K562 (cell line): Measurements from ENCODE around the gene HDAC7. TPM values are rescaled to one million over a fixed set of nuclear protein-coding genes. Genes with fewer than 3 reads are reported as not detected.

Source experiments
- ATAC-seq: fragments of 200-7000 bp; cut with Tn5 transposase; 3 replicates; pipeline ENCODE4 v1.9.1; 2020; ENCODE audit warnings: moderate library complexity
- BruUV-seq: library from RNA; stranded (reverse); fragments of 400-500 nt; replicated peaks from 2 replicates; lab custom pipeline; 2021; lab: Mats Ljungman, UMichigan
- CTCF ChIA-PET: fragments of 300-600 bp; formaldehyde crosslinking; extraction: SDS; loops from one replicate; lab custom pipeline; 2021; ENCODE audit warnings: low intra/inter-chr PET ratio; lab: Yijun Ruan, JAX
- POLR2A ChIA-PET: fragments of 300-600, 350-650 bp; sonication (Branson Sonifier 250); formaldehyde crosslinking; extraction: SDS; loops from one replicate; lab custom pipeline; 2021; ENCODE audit warnings: antibody characterized with exemption, inconsistent platforms; lab: Yijun Ruan, JAX
- DNase-seq, 4 experiments: peaks; one replicate each; pipeline versions ENCODE4 v3.0.0 to v3.0.0-alpha.2; 2011 to 2018; ENCODE audit warnings: low spot score in 3 of 4, mixed read lengths in 3 of 4; ENCODE audit errors: extremely low read depth in 1 of 4
- FAIRE-seq: peaks from 2 replicates; lab custom pipeline; 2011; peaks lifted over from hg19 to GRCh38; lab: Jason Lieb, UNC
- H2AFZ ChIP-seq: 2 replicates; pipeline ENCODE4 v1.6.0; 2011; ENCODE audit warnings: low read depth, low read length, control low read depth, inconsistent platforms
- H3K27ac ChIP-seq: fragments of 200-600 bp; 3 replicates; pipeline ENCODE4 v1.8.0; 2011; ENCODE audit warnings: low read depth, mild to moderate bottlenecking, control low read depth, inconsistent platforms, low read length, moderate library complexity, mixed read lengths; ENCODE audit errors: extremely low read depth
- H3K27me3 ChIP-seq, 2 experiments: fragments of 300-600 bp in 1 of 2; 2 replicates in 1 of 2; 3 replicates in 1 of 2; pipeline versions ENCODE4 v1.6.0 to v1.8.0; 2011; ENCODE audit warnings: inconsistent platforms in 2 of 2, low read length in 2 of 2, mild to moderate bottlenecking in 1 of 2, mixed read lengths in 1 of 2, moderate library complexity in 1 of 2; ENCODE audit not compliant: control insufficient read depth in 2 of 2, insufficient read depth in 2 of 2
- H3K36me3 ChIP-seq: fragments of 300-600 bp; 3 replicates; pipeline ENCODE4 v1.8.0; 2011; ENCODE audit warnings: mild to moderate bottlenecking, low read length, inconsistent platforms; ENCODE audit not compliant: control insufficient read depth, insufficient read depth
- H3K4me1 ChIP-seq, 2 experiments: fragments of 200-600 bp in 1 of 2; replicated peaks in 1 of 2; 2 replicates in 1 of 2; 3 replicates in 1 of 2; pipeline versions ENCODE4 v1.5.1 to v1.8.0; 2011; ENCODE audit warnings: inconsistent platforms in 2 of 2, low read length in 2 of 2, mild to moderate bottlenecking in 1 of 2, mixed read lengths in 1 of 2, moderate library complexity in 1 of 2; ENCODE audit not compliant: control insufficient read depth in 2 of 2, insufficient read depth in 2 of 2
- H3K4me2 ChIP-seq: 2 replicates; pipeline ENCODE4 v1.6.1; 2011; ENCODE audit warnings: low read length, control low read depth, inconsistent platforms, mixed read lengths; ENCODE audit not compliant: insufficient read depth
- H3K4me3 ChIP-seq: fragments of 200-600 bp; sonication (generic), shearing (Covaris generic); 2 replicates; pipeline ENCODE4 v1.5.1; 2016; ENCODE audit warnings: control low read depth, inconsistent platforms
- H3K79me2 ChIP-seq: fragments of 200-600 bp; 3 replicates; pipeline ENCODE4 v1.8.0; 2011; ENCODE audit warnings: low read length, inconsistent platforms; ENCODE audit not compliant: control insufficient read depth, insufficient read depth
- H3K9ac ChIP-seq, 2 experiments: 2 replicates each; pipeline versions ENCODE4 v1.6.0 to v1.6.1; 2011; ENCODE audit warnings: low read depth in 2 of 2, low read length in 2 of 2, control low read depth in 1 of 2, inconsistent platforms in 1 of 2, mild to moderate bottlenecking in 1 of 2, mixed read lengths in 1 of 2; ENCODE audit not compliant: insufficient read depth in 1 of 2
- H3K9me1 ChIP-seq: one replicate; pipeline ENCODE4 v1.6.0; 2011; ENCODE audit warnings: inconsistent platforms, mild to moderate bottlenecking, low read length, moderate library complexity; ENCODE audit not compliant: control insufficient read depth, insufficient read depth
- H3K9me3 ChIP-seq: replicated peaks from 2 replicates; pipeline ENCODE4 v1.5.1; 2011; ENCODE audit warnings: low read depth, low read length, inconsistent platforms; ENCODE audit not compliant: control insufficient read depth, insufficient read depth
- H4K20me1 ChIP-seq: replicated peaks from 2 replicates; pipeline ENCODE4 v1.6.1; 2011; ENCODE audit warnings: low read length, inconsistent platforms, mixed read lengths; ENCODE audit not compliant: control insufficient read depth, insufficient read depth
- FOXK2 ChIP-seq, 2 experiments: fragments of 450-650 bp; IDR thresholded peaks in 1 of 2; conservative IDR thresholded peaks in 1 of 2; 2 replicates each; pipeline ENCODE4 v1.6.1; 2016; ENCODE audit warnings: low read depth in 2 of 2, mild to moderate bottlenecking in 1 of 2
- NCOA1 ChIP-seq: fragments of 450-650 bp; IDR thresholded peaks from 2 replicates; pipeline ENCODE4 v1.6.1; 2016; ENCODE audit warnings: low read depth
- NEUROD1 ChIP-seq: fragments of 150-350 bp; IDR thresholded peaks from 2 replicates; pipeline ENCODE4 v1.6.1; 2014; ENCODE audit warnings: borderline replicate concordance, low read length, low read depth; ENCODE audit not compliant: partially characterized antibody
- SETDB1 ChIP-seq: IDR thresholded peaks from one replicate; pipeline ENCODE4 v1.6.1; 2012; ENCODE audit warnings: low read length, control low read depth, inconsistent platforms
- SMC3 ChIP-seq: conservative IDR thresholded peaks from 2 replicates; pipeline ENCODE4 v1.6.1; 2011; ENCODE audit warnings: low read depth, low read length, improper control_type of control experiment; ENCODE audit not compliant: insufficient read depth
- SRSF1 ChIP-seq: fragments of 200-400 bp; formaldehyde crosslinking; IDR thresholded peaks from 2 replicates; pipeline ENCODE4 v1.6.1; 2017; ENCODE audit warnings: mild to moderate bottlenecking, low read depth, low read length, moderate library complexity
- ZNF347 ChIP-seq: fragments of 450-650 bp; formaldehyde crosslinking; IDR thresholded peaks from 2 replicates; pipeline ENCODE4 v1.4.0; 2020; ENCODE audit warnings: low read depth, mild to moderate bottlenecking, moderate library complexity
- WGBS: fragments of 100-300 bp; shearing (Covaris generic); methylation state at CpG from one replicate; pipeline ENCODE4 v1.1.6; 2016; ENCODE audit warnings: low coverage, mixed read lengths; ENCODE audit not compliant: insufficient coverage; ENCODE audit errors: missing lambda C conversion rate; 5-methylcytosine and 5-hydroxymethylcytosine counted together
- in situ Hi-C: fragments of 300-500 bp; cut with MboI; formaldehyde crosslinking; loops from 4 replicates; pipeline ENCODE4 v1.15.0; 2018; ENCODE audit warnings: inconsistent platforms, mixed read lengths
- intact Hi-C: fragments of 100-400 bp; cut with micrococcal nuclease; formaldehyde crosslinking; loops from 2 replicates; pipeline ENCODE4 v1.14.2; 2022
- polyA plus RNA-seq, 8 experiments: library from polyadenylated mRNA; depleted of rRNA in 4 of 8; stranded (reverse) in 5 of 8; unstranded in 3 of 8; fragments of >200 nt; fragmentation: Nextera tagmentation in 2 of 8; fragmentation: Illumina TruSeq in 1 of 8; extraction: Ambion mirVana in 2 of 8; extraction: Trizol in 1 of 8; gene quantifications; 2 replicates each; pipeline versions ENCODE4 v1.2.1 to v1.2.3, GENCODE V29; 2011 to 2014; ENCODE audit warnings: inconsistent platforms in 1 of 8, missing spikeins in 1 of 8
- total RNA-seq, 7 experiments: library from RNA; depleted of rRNA in 6 of 7; stranded (reverse); fragments of >200 nt in 6 of 7; fragmentation: Illumina TruSeq in 2 of 7; extraction: Trizol in 2 of 7; gene quantifications; 2 replicates each; pipeline versions ENCODE4 v1.2.1 to v1.2.3, GENCODE V29; 2011 to 2021; ENCODE audit warnings: low replicate concordance in 1 of 7
- TF ChIP-seq, protein P1 (sequence below): IDR thresholded peaks from 2 replicates; pipeline ENCODE4 v1.6.1; 2016; ENCODE audit warnings: missing genetic modification characterization, missing compliant biosample characterization
- TF ChIP-seq, protein P2 (sequence below): fragments of 450-650 bp; IDR thresholded peaks from 2 replicates; pipeline ENCODE4 v1.6.1; 2017; ENCODE audit warnings: antibody characterized with exemption, mild to moderate bottlenecking

HDAC7 gene
- total and polyA plus RNA-seq, 9 of the 15 experiments (the other 6 are each of a cell fraction or from before 2014, with no cell fraction given), result 2.5 to 129 (median 31.1) TPM

DNA sequence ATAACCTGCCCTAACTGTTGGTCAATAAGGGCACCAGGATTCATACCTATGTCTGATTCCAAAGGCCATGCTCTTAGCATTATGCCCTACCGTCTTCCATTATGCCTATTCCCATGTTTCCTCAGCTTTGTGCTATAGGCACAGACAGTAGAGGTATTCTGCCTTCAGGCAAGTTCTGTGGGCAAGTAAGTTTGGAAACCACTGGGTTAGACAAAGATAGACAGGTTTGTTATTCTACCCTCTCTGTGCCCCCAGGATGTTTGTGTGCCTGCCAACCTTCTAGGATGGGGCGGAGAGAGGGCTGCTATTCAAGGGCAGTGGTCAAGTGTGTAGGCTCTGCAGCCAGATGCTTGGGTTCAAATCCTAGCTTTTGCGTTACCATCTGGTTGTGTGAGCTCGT lies 65.6 kb downstream of the HDAC7 start:
- H3K27ac ChIP-seq, result no peak overlapping the region
- H3K4me2 ChIP-seq, result no peak overlapping the region
- DNase-seq (no peak), FAIRE-seq (no peak), ATAC-seq (no peak)
- ChIA-PET CTCF (no interaction called here), POLR2A (interaction anchor here (1.1 kb wide), 1 partner anchor 17 kb away, joined by 3 read pairs; no protein-coding TSS in a partner anchor)
- H3K27me3 ChIP-seq, result peaks cover 9 to 12% of the 10 kb centered on the region in 2 experiments; a peak in 4 of 5 replicates
- H2AFZ ChIP-seq, result no peak overlapping the region
- no peak overlapping the region for H3K9ac ChIP-seq
- no peaks in the 10 kb centered on the region for H3K9me1 ChIP-seq
- BruUV-seq, result no TSS peak
- WGBS, result 68% methylated on average over 4 of the region's 4 CpGs
- in situ Hi-C loops, result no loop called here
- H3K9me3 ChIP-seq, result no peaks in the 10 kb centered on the region
- peaks cover 14 to 32% of the 10 kb centered on the region in 2 experiments; a peak in 4 of 5 replicates for H3K4me1 ChIP-seq
- no peaks in the 10 kb centered on the region for H4K20me1 ChIP-seq
- no peaks in the 10 kb centered on the region for H3K36me3 ChIP-seq
- no peak overlapping the region for H3K4me3 ChIP-seq
- intact Hi-C loops, result no loop called here
- H3K79me2 ChIP-seq, result no peaks in the 10 kb centered on the region
- TF ChIP-seq SMC3 (no peak), FOXK2 (conservative IDR thresholded peaks at IDR 0.05 in 1 of 2, IDR thresholded peaks at IDR 0.05 in 1 of 2; ENCODE audit: low read depth in 2 of 2) (no peak), SETDB1 (no peak), NEUROD1 (no peak), NCOA1 (no peak), ZNF347 (CRISPR knock-in tag) (no peak), SRSF1 (no peak)
- TF ChIP-seq, protein P1, sequence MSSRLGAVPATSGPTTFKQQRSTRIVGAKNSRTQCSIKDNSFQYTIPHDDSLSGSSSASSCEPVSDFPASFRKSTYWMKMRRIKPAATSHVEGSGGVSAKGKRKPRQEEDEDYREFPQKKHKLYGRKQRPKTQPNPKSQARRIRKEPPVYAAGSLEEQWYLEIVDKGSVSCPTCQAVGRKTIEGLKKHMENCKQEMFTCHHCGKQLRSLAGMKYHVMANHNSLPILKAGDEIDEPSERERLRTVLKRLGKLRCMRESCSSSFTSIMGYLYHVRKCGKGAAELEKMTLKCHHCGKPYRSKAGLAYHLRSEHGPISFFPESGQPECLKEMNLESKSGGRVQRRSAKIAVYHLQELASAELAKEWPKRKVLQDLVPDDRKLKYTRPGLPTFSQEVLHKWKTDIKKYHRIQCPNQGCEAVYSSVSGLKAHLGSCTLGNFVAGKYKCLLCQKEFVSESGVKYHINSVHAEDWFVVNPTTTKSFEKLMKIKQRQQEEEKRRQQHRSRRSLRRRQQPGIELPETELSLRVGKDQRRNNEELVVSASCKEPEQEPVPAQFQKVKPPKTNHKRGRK (tag), result no peak
- TF ChIP-seq, protein P2, sequence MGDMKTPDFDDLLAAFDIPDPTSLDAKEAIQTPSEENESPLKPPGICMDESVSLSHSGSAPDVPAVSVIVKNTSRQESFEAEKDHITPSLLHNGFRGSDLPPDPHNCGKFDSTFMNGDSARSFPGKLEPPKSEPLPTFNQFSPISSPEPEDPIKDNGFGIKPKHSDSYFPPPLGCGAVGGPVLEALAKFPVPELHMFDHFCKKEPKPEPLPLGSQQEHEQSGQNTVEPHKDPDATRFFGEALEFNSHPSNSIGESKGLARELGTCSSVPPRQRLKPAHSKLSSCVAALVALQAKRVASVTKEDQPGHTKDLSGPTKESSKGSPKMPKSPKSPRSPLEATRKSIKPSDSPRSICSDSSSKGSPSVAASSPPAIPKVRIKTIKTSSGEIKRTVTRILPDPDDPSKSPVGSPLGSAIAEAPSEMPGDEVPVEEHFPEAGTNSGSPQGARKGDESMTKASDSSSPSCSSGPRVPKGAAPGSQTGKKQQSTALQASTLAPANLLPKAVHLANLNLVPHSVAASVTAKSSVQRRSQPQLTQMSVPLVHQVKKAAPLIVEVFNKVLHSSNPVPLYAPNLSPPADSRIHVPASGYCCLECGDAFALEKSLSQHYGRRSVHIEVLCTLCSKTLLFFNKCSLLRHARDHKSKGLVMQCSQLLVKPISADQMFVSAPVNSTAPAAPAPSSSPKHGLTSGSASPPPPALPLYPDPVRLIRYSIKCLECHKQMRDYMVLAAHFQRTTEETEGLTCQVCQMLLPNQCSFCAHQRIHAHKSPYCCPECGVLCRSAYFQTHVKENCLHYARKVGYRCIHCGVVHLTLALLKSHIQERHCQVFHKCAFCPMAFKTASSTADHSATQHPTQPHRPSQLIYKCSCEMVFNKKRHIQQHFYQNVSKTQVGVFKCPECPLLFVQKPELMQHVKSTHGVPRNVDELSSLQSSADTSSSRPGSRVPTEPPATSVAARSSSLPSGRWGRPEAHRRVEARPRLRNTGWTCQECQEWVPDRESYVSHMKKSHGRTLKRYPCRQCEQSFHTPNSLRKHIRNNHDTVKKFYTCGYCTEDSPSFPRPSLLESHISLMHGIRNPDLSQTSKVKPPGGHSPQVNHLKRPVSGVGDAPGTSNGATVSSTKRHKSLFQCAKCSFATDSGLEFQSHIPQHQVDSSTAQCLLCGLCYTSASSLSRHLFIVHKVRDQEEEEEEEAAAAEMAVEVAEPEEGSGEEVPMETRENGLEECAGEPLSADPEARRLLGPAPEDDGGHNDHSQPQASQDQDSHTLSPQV, result no peak
